ENCODE results near the gene C1orf87.

C1orf87 gene

GRCh38 chr1:60066001-60066400 is 7.6 kb downstream of the C1orf87 start:
- no peak overlapping the region for H3K4me3 ChIP-seq (ENCODE audit: low read length in 2 of 2)
- H3K9me3 ChIP-seq (replicated peaks in 1 of 2; ENCODE audit: control insufficient read depth in 2 of 2, insufficient read depth in 1 of 2, low read depth in 1 of 2, low read length in 2 of 2): no peaks in the 10 kb centered on the region
- H3K36me3 ChIP-seq (replicated peaks in 1 of 2; ENCODE audit: control insufficient read depth in 2 of 2, insufficient read depth in 2 of 2, low read length in 2 of 2): no peaks in the 10 kb centered on the region
- no peaks in the 10 kb centered on the region for H3K79me1 ChIP-seq (ENCODE audit: low read depth, low read length)
- no peak overlapping the region for H3K14ac ChIP-seq (ENCODE audit: low read length)
- H4K91ac ChIP-seq (ENCODE audit: low read depth, low read length, poor library complexity): no peak overlapping the region
- H3K27me3 ChIP-seq (ENCODE audit: control insufficient read depth in 3 of 3, insufficient read depth in 3 of 3, low read depth in 1 of 3, low read length in 3 of 3): no peaks in the 10 kb centered on the region
- WGBS, 2 donors (ENCODE audit: extremely low coverage in 2 of 2, insufficient read length in 2 of 2, insufficient replicate concordance in 1 of 2): no CpG with 5 or more reads among the region's 1 CpG
- H2AK5ac ChIP-seq (ENCODE audit: low read depth, low read length): no peak overlapping the region
- no peak overlapping the region for H3K27ac ChIP-seq (replicated peaks; ENCODE audit: low read length)
- DNase-seq (ENCODE audit: low spot score): no peak
- H2BK5ac ChIP-seq (ENCODE audit: low read length): no peak overlapping the region
- H3K23ac ChIP-seq (ENCODE audit: low read depth, low read length, poor library complexity): no peak overlapping the region
- no peak overlapping the region for H2BK120ac ChIP-seq (ENCODE audit: low read depth, low read length)
- H4K8ac ChIP-seq (ENCODE audit: low read depth, low read length): no peak overlapping the region
- no peak overlapping the region for H3K4me2 ChIP-seq (ENCODE audit: insufficient read depth, low read length, poor library complexity, severe bottlenecking)
- H2BK12ac ChIP-seq (ENCODE audit: low read length): no peak overlapping the region
- no peak overlapping the region for H2AFZ ChIP-seq (ENCODE audit: low read length)
- H3K9ac ChIP-seq (ENCODE audit: low read depth, low read length, poor library complexity): no peak overlapping the region
- no peak overlapping the region for H2BK15ac ChIP-seq (ENCODE audit: low read length)
- no peak overlapping the region for H3K4ac ChIP-seq (ENCODE audit: low read length)
- H3K4me1 ChIP-seq (ENCODE audit: control insufficient read depth in 2 of 2, insufficient read depth in 1 of 2, low read depth in 1 of 2, low read length in 2 of 2): no peaks in the 10 kb centered on the region
- H3K18ac ChIP-seq (ENCODE audit: low read length): no peak overlapping the region

- H3K4me3 ChIP-seq (ENCODE audit: low read length in 2 of 2): no peak overlapping the region
- no peak for DNase-seq (ENCODE audit: low spot score)
- H3K27ac ChIP-seq (replicated peaks; ENCODE audit: low read length): no peak overlapping the region
Observed at GRCh38 chr1:60065199-60065598, 8.4 kb downstream of the C1orf87 start.

GRCh38 chr1:60063561-60063960 is 10.0 kb downstream of the C1orf87 start:
- no peaks in the 10 kb centered on the region for H3K27me3 ChIP-seq (ENCODE audit: control insufficient read depth in 3 of 3, insufficient read depth in 3 of 3, low read depth in 1 of 3, low read length in 3 of 3)
- H3K4me1 ChIP-seq (ENCODE audit: control insufficient read depth in 2 of 2, insufficient read depth in 1 of 2, low read depth in 1 of 2, low read length in 2 of 2): no peaks in the 10 kb centered on the region
- no peak overlapping the region for H3K27ac ChIP-seq (replicated peaks; ENCODE audit: low read length)
- H2BK120ac ChIP-seq (ENCODE audit: low read depth, low read length): no peak overlapping the region
- H3K4me3 ChIP-seq (ENCODE audit: low read length in 2 of 2): no peak overlapping the region
- H3K9me3 ChIP-seq (replicated peaks in 1 of 2; ENCODE audit: control insufficient read depth in 2 of 2, insufficient read depth in 1 of 2, low read depth in 1 of 2, low read length in 2 of 2): no peaks in the 10 kb centered on the region
- no peak overlapping the region for H3K18ac ChIP-seq (ENCODE audit: low read length)
- no peak overlapping the region for H4K8ac ChIP-seq (ENCODE audit: low read depth, low read length)
- no peak overlapping the region for H2AFZ ChIP-seq (ENCODE audit: low read length)
- no peak overlapping the region for H2BK12ac ChIP-seq (ENCODE audit: low read length)
- no peak overlapping the region for H3K9ac ChIP-seq (ENCODE audit: low read depth, low read length, poor library complexity)
- H2BK15ac ChIP-seq (ENCODE audit: low read length): no peak overlapping the region
- H4K91ac ChIP-seq (ENCODE audit: low read depth, low read length, poor library complexity): no peak overlapping the region
- no peak overlapping the region for H3K23ac ChIP-seq (ENCODE audit: low read depth, low read length, poor library complexity)
- H3K36me3 ChIP-seq (replicated peaks in 1 of 2; ENCODE audit: control insufficient read depth in 2 of 2, insufficient read depth in 2 of 2, low read length in 2 of 2): no peaks in the 10 kb centered on the region
- no peak overlapping the region for H2AK5ac ChIP-seq (ENCODE audit: low read depth, low read length)
- no peak overlapping the region for H3K4me2 ChIP-seq (ENCODE audit: insufficient read depth, low read length, poor library complexity, severe bottlenecking)
- DNase-seq (ENCODE audit: low spot score): no peak
- H3K79me1 ChIP-seq (ENCODE audit: low read depth, low read length): no peaks in the 10 kb centered on the region
- H2BK5ac ChIP-seq (ENCODE audit: low read length): no peak overlapping the region
- no CpG with 5 or more reads among the region's 4 CpGs for WGBS, 2 donors (ENCODE audit: extremely low coverage in 2 of 2, insufficient read length in 2 of 2, insufficient replicate concordance in 1 of 2)
- no peak overlapping the region for H3K14ac ChIP-seq (ENCODE audit: low read length)
- no peak overlapping the region for H3K4ac ChIP-seq (ENCODE audit: low read length)

More at GRCh38 chr1:60065199-60065598, 8.4 kb downstream of the C1orf87 start:
- Histone ChIP-seq H2BK15ac (ENCODE audit: low read length) (no peak overlapping the region), H3K9ac (ENCODE audit: low read depth, low read length, poor library complexity) (no peak overlapping the region), H3K4me2 (ENCODE audit: insufficient read depth, low read length, poor library complexity, severe bottlenecking) (no peak overlapping the region), H3K9me3 (replicated peaks in 1 of 2; ENCODE audit: control insufficient read depth in 2 of 2, insufficient read depth in 1 of 2, low read depth in 1 of 2, low read length in 2 of 2) (no peaks in the 10 kb centered on the region), H3K18ac (ENCODE audit: low read length) (no peak overlapping the region), H3K14ac (ENCODE audit: low read length) (no peak overlapping the region), H3K4ac (ENCODE audit: low read length) (no peak overlapping the region), H4K8ac (ENCODE audit: low read depth, low read length) (no peak overlapping the region), H3K4me1 (ENCODE audit: control insufficient read depth in 2 of 2, insufficient read depth in 1 of 2, low read depth in 1 of 2, low read length in 2 of 2) (no peaks in the 10 kb centered on the region), H2AK5ac (ENCODE audit: low read depth, low read length) (no peak overlapping the region), H2BK120ac (ENCODE audit: low read depth, low read length) (no peak overlapping the region), H2AFZ (ENCODE audit: low read length) (no peak overlapping the region), H3K79me1 (ENCODE audit: low read depth, low read length) (no peaks in the 10 kb centered on the region), H3K27me3 (ENCODE audit: control insufficient read depth in 3 of 3, insufficient read depth in 3 of 3, low read depth in 1 of 3, low read length in 3 of 3) (no peaks in the 10 kb centered on the region), H3K36me3 (replicated peaks in 1 of 2; ENCODE audit: control insufficient read depth in 2 of 2, insufficient read depth in 2 of 2, low read length in 2 of 2) (no peaks in the 10 kb centered on the region), H2BK5ac (ENCODE audit: low read length) (no peak overlapping the region), H3K23ac (ENCODE audit: low read depth, low read length, poor library complexity) (no peak overlapping the region), H4K91ac (ENCODE audit: low read depth, low read length, poor library complexity) (no peak overlapping the region), H2BK12ac (ENCODE audit: low read length) (no peak overlapping the region)
- no CpG with 5 or more reads among the region's 2 CpGs for WGBS, 2 donors (ENCODE audit: extremely low coverage in 2 of 2, insufficient read length in 2 of 2, insufficient replicate concordance in 1 of 2)

- Histone ChIP-seq H3K4me2 (ENCODE audit: insufficient read depth, low read length, poor library complexity, severe bottlenecking) (no peak overlapping the region), H3K14ac (ENCODE audit: low read length) (no peak overlapping the region), H3K23ac (ENCODE audit: low read depth, low read length, poor library complexity) (no peak overlapping the region), H3K9ac (ENCODE audit: low read depth, low read length, poor library complexity) (no peak overlapping the region), H2BK12ac (ENCODE audit: low read length) (no peak overlapping the region), H4K91ac (ENCODE audit: low read depth, low read length, poor library complexity) (no peak overlapping the region), H2BK5ac (ENCODE audit: low read length) (no peak overlapping the region), H2BK120ac (ENCODE audit: low read depth, low read length) (no peak overlapping the region), H2AFZ (ENCODE audit: low read length) (no peak overlapping the region), H3K4ac (ENCODE audit: low read length) (no peak overlapping the region), H3K79me1 (ENCODE audit: low read depth, low read length) (no peaks in the 10 kb centered on the region), H3K27ac (replicated peaks; ENCODE audit: low read length) (no peak overlapping the region), H3K27me3 (ENCODE audit: control insufficient read depth in 3 of 3, insufficient read depth in 3 of 3, low read depth in 1 of 3, low read length in 3 of 3) (no peaks in the 10 kb centered on the region), H2BK15ac (ENCODE audit: low read length) (no peak overlapping the region), H3K36me3 (replicated peaks in 1 of 2; ENCODE audit: control insufficient read depth in 2 of 2, insufficient read depth in 2 of 2, low read length in 2 of 2) (no peaks in the 10 kb centered on the region), H3K4me1 (ENCODE audit: control insufficient read depth in 2 of 2, insufficient read depth in 1 of 2, low read depth in 1 of 2, low read length in 2 of 2) (no peaks in the 10 kb centered on the region), H4K8ac (ENCODE audit: low read depth, low read length) (no peak overlapping the region), H3K9me3 (replicated peaks in 1 of 2; ENCODE audit: control insufficient read depth in 2 of 2, insufficient read depth in 1 of 2, low read depth in 1 of 2, low read length in 2 of 2) (no peaks in the 10 kb centered on the region), H3K18ac (ENCODE audit: low read length) (no peak overlapping the region), H2AK5ac (ENCODE audit: low read depth, low read length) (no peak overlapping the region), H3K4me3 (ENCODE audit: low read length in 2 of 2) (no peak overlapping the region)
- WGBS, 2 donors (ENCODE audit: extremely low coverage in 2 of 2, insufficient read length in 2 of 2, insufficient replicate concordance in 1 of 2): no CpG with 5 or more reads among the region's 7 CpGs
- DNase-seq (ENCODE audit: low spot score): no peak
Observed at GRCh38 chr1:60059468-60059867, 14.1 kb downstream of the C1orf87 start.

Data from neuronal stem cell (in vitro differentiated cells).